HG02870 (cell line): Measurements from ENCODE around the gene EBF4.

Experiments
- ATAC-seq: cut with Tn5 transposase; IDR thresholded peaks from one replicate; pipeline ENCODE4 v1.9.1; 2021; ENCODE audit warnings: mild to moderate bottlenecking, moderate library complexity; ENCODE audit not compliant: unreplicated experiment

EBF4 gene

GRCh38 chr20:2741881-2742280, 49.3 kb downstream of the EBF4 start:
- no peak for ATAC-seq

GRCh38 chr20:2742431-2742830, 49.9 kb downstream of the EBF4 start:
- no peak for ATAC-seq

- no peak for ATAC-seq
These were observed 50.5 kb downstream of the EBF4 start for GRCh38 chr20:2742934-2743559.

GRCh38 chr20:2745060-2745910, 52.7 kb downstream of the EBF4 start:
- ATAC-seq, result no peak

- ATAC-seq, result no peak
These were observed 53.5 kb downstream of the EBF4 start for GRCh38 chr20:2745936-2746635.

GRCh38 chr20:2746636-2747265, 54.2 kb downstream of the EBF4 start:
- no peak for ATAC-seq

- ATAC-seq, result no peak
These were observed 55.2 kb downstream of the EBF4 start for GRCh38 chr20:2747676-2748235.

GRCh38 chr20:2748551-2749342, 56.2 kb downstream of the EBF4 start:
- ATAC-seq, result no peak

- ATAC-seq, result no peak
These were observed 56.9 kb downstream of the EBF4 start for GRCh38 chr20:2749343-2749950.

GRCh38 chr20:2749951-2750490, 57.4 kb downstream of the EBF4 start:
- no peak for ATAC-seq

- ATAC-seq, result no peak
These were observed 58.1 kb downstream of the EBF4 start for GRCh38 chr20:2750491-2751251.

- ATAC-seq, result no peak
These were observed 58.8 kb downstream of the EBF4 start for GRCh38 chr20:2751347-2751877.

GRCh38 chr20:2751878-2752566, 59.4 kb downstream of the EBF4 start:
- no peak for ATAC-seq

- no peak for ATAC-seq
These were observed 60.2 kb downstream of the EBF4 start for GRCh38 chr20:2752567-2753460.

GRCh38 chr20:2753461-2754040, 61.0 kb downstream of the EBF4 start:
- ATAC-seq, result no peak

- ATAC-seq, result no peak
These were observed 61.8 kb downstream of the EBF4 start for GRCh38 chr20:2754424-2754823.
